GM21360 (cell line): ENCODE data around the gene CLCF1.
A peak's percentile ranks its signal among the peaks of the same experiment; 100 is the strongest.

Experiments used
- ATAC-seq: cut with Tn5 transposase; IDR thresholded peaks from one replicate; pipeline ENCODE4 v1.9.1; 2021; ENCODE audit warnings: mild to moderate bottlenecking, moderate library complexity; ENCODE audit not compliant: unreplicated experiment

The CLCF1 gene

GRCh38 chr11:67372993-67373647 lies at the start of gene CLCF1:
TSS of gene CLCF1 (minus strand) at chr11:67373598. CDS start at chr11:67373539, 59 bp downstream.
- ATAC-seq: no peak

- ATAC-seq: no peak
Observed at GRCh38 chr11:67422891-67423290, 49.5 kb upstream of the CLCF1 start.

GRCh38 chr11:67421430-67422031 lies 48.1 kb upstream of the CLCF1 start:
- ATAC-seq: no peak

- ATAC-seq: peak; percentile 73
Observed at GRCh38 chr11:67420646-67421429, 47.4 kb upstream of the CLCF1 start.

- ATAC-seq: no peak
Observed at GRCh38 chr11:67420147-67420645, 46.8 kb upstream of the CLCF1 start.

- ATAC-seq: no peak
Observed at GRCh38 chr11:67419325-67420049, 46.1 kb upstream of the CLCF1 start.

- no peak for ATAC-seq
Observed at GRCh38 chr11:67418476-67419281, 45.3 kb upstream of the CLCF1 start.

GRCh38 chr11:67417425-67417824 lies 44.0 kb upstream of the CLCF1 start:
- no peak for ATAC-seq

- ATAC-seq: no peak
Observed at GRCh38 chr11:67416416-67417335, 43.3 kb upstream of the CLCF1 start.

GRCh38 chr11:67415501-67416304 lies 42.3 kb upstream of the CLCF1 start, which contains the start of gene CARNS1:
TSS of gene CARNS1 (plus strand) at chr11:67415678. CDS start at chr11:67416200, 522 bp downstream.
- ATAC-seq: no peak

GRCh38 chr11:67413266-67413849 lies 40.0 kb upstream of the CLCF1 start:
- ATAC-seq: no peak

- ATAC-seq: no peak
Observed at GRCh38 chr11:67412495-67413179, 39.2 kb upstream of the CLCF1 start.

- no peak for ATAC-seq
Observed at GRCh38 chr11:67411785-67412152, 38.4 kb upstream of the CLCF1 start.

- ATAC-seq: no peak
Observed at GRCh38 chr11:67410984-67411784, 37.8 kb upstream of the CLCF1 start.

- ATAC-seq: no peak
Observed at GRCh38 chr11:67410369-67410831, 37.0 kb upstream of the CLCF1 start.

- ATAC-seq: no peak
Observed at GRCh38 chr11:67409781-67410368, 36.5 kb upstream of the CLCF1 start.
